GM20000 (cell line): ENCODE measurements around the gene LRRN1.

Experiments
- DNase-seq: peaks from one replicate; pipeline ENCODE4 v3.0.0; 2012; ENCODE audit warnings: low spot score
- TF ChIP-seq, protein P1 (sequence below): IDR thresholded peaks from 2 replicates; pipeline ENCODE4 v1.5.1; 2012; ENCODE audit warnings: mild to moderate bottlenecking, control low read depth; ENCODE audit errors: extremely low read depth, missing control alignments

The LRRN1 gene

DNA sequence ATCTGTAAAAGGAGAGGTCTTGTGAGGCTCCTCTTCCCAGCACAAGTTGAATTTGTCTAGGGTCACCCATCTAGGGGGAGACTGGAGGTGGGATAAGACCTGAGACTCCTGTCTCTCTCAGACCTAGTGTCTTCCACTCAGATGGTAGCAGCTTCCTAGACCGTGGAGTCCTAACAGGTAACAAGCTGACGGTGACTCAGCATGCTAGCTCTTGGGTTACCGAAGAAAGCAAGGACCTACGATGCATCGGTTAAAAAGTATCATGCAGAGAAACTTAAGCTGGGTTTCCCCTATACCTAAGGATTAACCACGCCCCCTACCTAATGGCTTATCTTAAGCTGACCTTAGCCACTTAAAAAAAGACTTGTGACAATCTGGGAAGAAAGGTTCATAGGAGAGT lies 7.6 kb downstream of the LRRN1 start:
- TF ChIP-seq, protein P1, sequence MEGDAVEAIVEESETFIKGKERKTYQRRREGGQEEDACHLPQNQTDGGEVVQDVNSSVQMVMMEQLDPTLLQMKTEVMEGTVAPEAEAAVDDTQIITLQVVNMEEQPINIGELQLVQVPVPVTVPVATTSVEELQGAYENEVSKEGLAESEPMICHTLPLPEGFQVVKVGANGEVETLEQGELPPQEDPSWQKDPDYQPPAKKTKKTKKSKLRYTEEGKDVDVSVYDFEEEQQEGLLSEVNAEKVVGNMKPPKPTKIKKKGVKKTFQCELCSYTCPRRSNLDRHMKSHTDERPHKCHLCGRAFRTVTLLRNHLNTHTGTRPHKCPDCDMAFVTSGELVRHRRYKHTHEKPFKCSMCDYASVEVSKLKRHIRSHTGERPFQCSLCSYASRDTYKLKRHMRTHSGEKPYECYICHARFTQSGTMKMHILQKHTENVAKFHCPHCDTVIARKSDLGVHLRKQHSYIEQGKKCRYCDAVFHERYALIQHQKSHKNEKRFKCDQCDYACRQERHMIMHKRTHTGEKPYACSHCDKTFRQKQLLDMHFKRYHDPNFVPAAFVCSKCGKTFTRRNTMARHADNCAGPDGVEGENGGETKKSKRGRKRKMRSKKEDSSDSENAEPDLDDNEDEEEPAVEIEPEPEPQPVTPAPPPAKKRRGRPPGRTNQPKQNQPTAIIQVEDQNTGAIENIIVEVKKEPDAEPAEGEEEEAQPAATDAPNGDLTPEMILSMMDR: no peak
- DNase-seq: no peak

- TF ChIP-seq, protein P1: no peak
- no peak for DNase-seq
Observed at GRCh38 chr3:3813013-3813412, 13.8 kb downstream of the LRRN1 start.

DNA sequence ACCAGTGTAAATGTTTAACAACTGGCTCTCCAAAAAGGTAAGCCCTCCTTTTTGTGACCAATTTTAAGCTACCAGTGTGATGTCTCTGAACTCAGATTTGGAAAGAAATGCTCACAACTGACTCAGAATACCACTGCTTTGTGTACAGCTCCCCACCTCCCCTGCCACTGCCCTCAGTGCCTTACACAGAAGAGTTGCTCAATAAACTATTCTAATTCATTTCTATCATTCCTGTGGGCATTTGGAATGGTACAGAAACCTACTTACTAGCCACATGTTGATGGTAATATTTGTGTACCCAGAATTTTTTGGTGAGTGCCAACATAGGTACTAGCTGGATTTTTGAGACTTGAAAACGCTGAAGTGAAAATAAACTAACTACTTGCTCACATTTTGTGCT lies 16.0 kb downstream of the LRRN1 start:
- DNase-seq: no peak

DNA sequence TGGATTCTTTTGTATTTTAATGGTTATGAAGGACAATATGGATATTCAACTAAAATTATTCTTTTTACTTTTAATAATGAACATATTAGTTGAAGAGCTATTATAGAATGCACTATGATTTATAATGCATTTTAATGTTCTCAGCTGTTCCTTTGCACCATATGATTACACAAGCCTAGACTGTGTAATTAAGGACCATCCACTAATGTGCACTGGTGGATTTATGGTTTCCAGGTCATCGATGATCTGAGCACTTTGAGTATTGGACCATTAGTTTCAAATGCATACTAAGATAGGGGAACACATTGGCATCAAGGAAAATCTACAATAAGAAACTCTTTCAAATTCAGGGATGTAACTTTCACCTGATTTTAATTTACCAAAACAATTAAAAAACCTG lies 16.8 kb downstream of the LRRN1 start:
- TF ChIP-seq, protein P1: no peak
- no peak for DNase-seq

More for the DNA sequence above, 16.0 kb downstream of the LRRN1 start:
- TF ChIP-seq, protein P1: no peak

- DNase-seq: no peak
- TF ChIP-seq, protein P1: no peak
Observed at GRCh38 chr3:3817865-3818264, 18.6 kb downstream of the LRRN1 start.

- TF ChIP-seq, protein P1: no peak
- DNase-seq: no peak
Observed at GRCh38 chr3:3821777-3822176, 22.5 kb downstream of the LRRN1 start.

- TF ChIP-seq, protein P1: no peak
- DNase-seq: no peak
Observed at GRCh38 chr3:3825035-3825434, 25.8 kb downstream of the LRRN1 start.

DNA sequence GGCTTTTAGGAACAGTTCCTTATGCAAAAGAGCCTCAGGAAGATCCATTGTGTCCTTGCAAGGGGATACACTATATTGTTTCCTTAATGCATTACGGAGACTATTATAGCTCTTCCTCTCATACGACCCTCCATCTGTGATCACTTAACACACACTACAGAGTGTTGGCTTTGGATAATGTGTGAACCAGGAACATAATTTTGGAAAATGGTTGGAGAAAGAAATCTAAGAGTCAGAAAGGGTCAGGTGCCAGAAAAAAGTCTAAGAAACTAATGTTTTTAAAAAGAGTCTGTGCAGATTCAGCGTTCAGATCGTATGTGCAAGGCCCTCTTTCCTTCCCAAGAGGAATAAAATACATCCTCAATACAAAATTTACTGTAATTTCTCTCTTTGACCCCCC lies 27.3 kb downstream of the LRRN1 start:
- TF ChIP-seq, protein P1: no peak
- DNase-seq: no peak
